Panc1 (cell line): ENCODE data around the gene ATP9A. TPM values are rescaled to one million over a fixed set of nuclear protein-coding genes. Genes with fewer than 3 reads are reported as not detected.

Experiments used
- ATAC-seq: fragments of 200-7000 bp; cut with Tn5 transposase; 2 replicates; pipeline ENCODE4 v1.9.1; 2020; ENCODE audit warnings: mild to moderate bottlenecking, moderate library complexity
- BruUV-seq: library from RNA; stranded (reverse); fragments of 400-500 nt; replicated peaks from 2 replicates; lab custom pipeline; 2021; lab: Mats Ljungman, UMichigan
- CTCF ChIA-PET: fragments of 300-600 bp; sonication (Branson Sonifier 250); formaldehyde crosslinking; loops from one replicate; lab custom pipeline; 2022; ENCODE audit warnings: antibody characterized with exemption; lab: Charles Lee
- POLR2A ChIA-PET: fragments of 300-600 bp; sonication (Branson Sonifier 250); formaldehyde crosslinking; loops from one replicate; lab custom pipeline; 2022; ENCODE audit warnings: antibody characterized with exemption; lab: Charles Lee
- DNase-seq: peaks from one replicate; pipeline ENCODE4 v3.0.0-alpha.2; 2010; ENCODE audit warnings: low read depth, low spot score
- H3K27ac ChIP-seq: 2 replicates; pipeline ENCODE4 v1.5.1; 2011; ENCODE audit warnings: mild to moderate bottlenecking, low read length, inconsistent platforms
- H3K27me3 ChIP-seq: fragments of 200-500 bp; sonication (Bioruptor generic); 2 replicates; pipeline ENCODE4 v1.6.0; 2014; ENCODE audit warnings: low read length, inconsistent platforms; ENCODE audit not compliant: control insufficient read depth, insufficient read depth
- H3K36me3 ChIP-seq: fragments of 200-500 bp; sonication (Bioruptor generic); 2 replicates; pipeline ENCODE4 v1.5.1; 2014; ENCODE audit warnings: inconsistent platforms, mild to moderate bottlenecking, low read length, moderate library complexity; ENCODE audit not compliant: control insufficient read depth, insufficient read depth
- H3K4me1 ChIP-seq: 2 replicates; pipeline ENCODE4 v1.5.1; 2011; ENCODE audit warnings: inconsistent platforms, mild to moderate bottlenecking, low read length, moderate library complexity; ENCODE audit not compliant: control insufficient read depth, insufficient read depth
- H3K4me3 ChIP-seq, 2 experiments: 2 replicates each; pipeline ENCODE4 v1.5.1; 2011 to 2012; ENCODE audit warnings: low read depth in 2 of 2, low read length in 2 of 2, mild to moderate bottlenecking in 2 of 2, inconsistent platforms in 1 of 2, moderate library complexity in 1 of 2
- H3K9me3 ChIP-seq: fragments of 200-500 bp; sonication (Bioruptor generic); 2 replicates; pipeline ENCODE4 v1.5.1; 2014; ENCODE audit warnings: low read depth, mild to moderate bottlenecking, inconsistent platforms, low read length, moderate library complexity; ENCODE audit not compliant: control insufficient read depth, insufficient read depth
- POLR2AphosphoS5 ChIP-seq: IDR thresholded peaks from 2 replicates; pipeline ENCODE4 v1.6.1; 2012; ENCODE audit warnings: mild to moderate bottlenecking, low read depth, low read length, moderate library complexity
- SIN3A ChIP-seq: IDR thresholded peaks from 2 replicates; pipeline ENCODE4 v1.6.1; 2012; ENCODE audit warnings: low read depth, mild to moderate bottlenecking, low read length, moderate library complexity, borderline replicate concordance; ENCODE audit not compliant: insufficient read depth
- TCF7L2 ChIP-seq: IDR thresholded peaks from 2 replicates; pipeline ENCODE4 v1.6.1; 2011; ENCODE audit warnings: mild to moderate bottlenecking, low read depth, low read length, inconsistent platforms
- in situ Hi-C: cut with HindIII; loops from 2 replicates; pipeline ENCODE4 v1.10.0; 2016; ENCODE audit warnings: low sequenced_read_pairs, low pct_unique_long_range_greater_than_20kb
- intact Hi-C: fragments of 100-400 bp; cut with micrococcal nuclease; formaldehyde crosslinking; loops from one replicate; pipeline ENCODE4 v1.10.0; 2022; ENCODE audit not compliant: unreplicated experiment
- total RNA-seq: library from RNA; stranded (reverse); gene quantifications from one replicate; pipeline ENCODE4 v1.2.1, GENCODE V29; 2021; ENCODE audit not compliant: unreplicated experiment
- TF ChIP-seq, protein P1 (sequence below): fragments of 450-650 bp; IDR thresholded peaks from 2 replicates; pipeline ENCODE4 v1.5.1; 2017; ENCODE audit warnings: mild to moderate bottlenecking
- TF ChIP-seq, protein P2 (sequence below), 2 experiments: IDR thresholded peaks; 2 replicates each; pipeline ENCODE4 v1.6.1; 2011 to 2012; ENCODE audit warnings: low read depth in 2 of 2, control low read depth in 1 of 2, low read length in 1 of 2, mild to moderate bottlenecking in 1 of 2, moderate library complexity in 1 of 2; ENCODE audit not compliant: insufficient read depth in 1 of 2

The ATP9A gene
- total RNA-seq, 1 experiment from 2014 or later, result 8.7 TPM

DNA sequence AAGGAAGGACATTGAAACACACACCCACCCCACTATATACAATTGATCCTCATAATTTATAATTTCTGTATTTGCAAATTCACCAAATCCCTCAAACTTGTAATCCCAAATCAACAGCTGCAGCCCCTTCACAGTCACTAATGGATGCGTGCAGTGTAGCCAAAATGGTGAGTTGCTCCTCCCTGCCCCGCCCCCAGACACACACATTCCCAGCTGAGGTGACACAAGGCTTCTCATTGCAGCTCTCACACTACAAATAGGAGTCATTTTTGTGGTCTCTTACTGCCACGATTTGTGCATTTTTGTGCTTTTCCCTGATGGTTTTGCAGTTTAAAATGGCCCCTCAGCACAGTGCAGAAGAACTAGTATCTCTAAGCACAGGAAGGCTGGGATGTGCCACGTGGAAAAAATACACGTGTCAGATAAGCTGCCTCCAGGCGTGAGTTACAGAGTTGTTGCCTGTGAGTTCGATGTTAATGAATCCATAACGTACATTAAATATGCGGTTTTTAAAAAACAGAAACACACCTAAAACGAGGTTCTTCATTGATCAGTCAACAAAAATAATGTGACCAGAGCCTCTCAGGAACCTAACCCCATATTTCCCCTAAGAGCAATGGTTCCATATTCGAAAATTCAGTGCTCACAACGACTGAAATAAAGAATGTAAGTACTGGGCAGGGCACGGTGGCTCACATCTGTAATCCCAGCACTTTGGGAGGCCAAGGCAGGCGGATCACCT lies 8.2 kb downstream of the ATP9A start:
- ATAC-seq (no peak), DNase-seq (no peak)
- in situ Hi-C loops (no loop called here), intact Hi-C loops (no loop called here)
- Histone ChIP-seq H3K27ac (no peak overlapping the region), H3K9me3 (no peaks in the 10 kb centered on the region), H3K36me3 (no peaks in the 10 kb centered on the region), H3K27me3 (no peaks in the 10 kb centered on the region), H3K4me3 (no peak overlapping the region), H3K4me1 (no peaks in the 10 kb centered on the region)
- TF ChIP-seq, protein P1, sequence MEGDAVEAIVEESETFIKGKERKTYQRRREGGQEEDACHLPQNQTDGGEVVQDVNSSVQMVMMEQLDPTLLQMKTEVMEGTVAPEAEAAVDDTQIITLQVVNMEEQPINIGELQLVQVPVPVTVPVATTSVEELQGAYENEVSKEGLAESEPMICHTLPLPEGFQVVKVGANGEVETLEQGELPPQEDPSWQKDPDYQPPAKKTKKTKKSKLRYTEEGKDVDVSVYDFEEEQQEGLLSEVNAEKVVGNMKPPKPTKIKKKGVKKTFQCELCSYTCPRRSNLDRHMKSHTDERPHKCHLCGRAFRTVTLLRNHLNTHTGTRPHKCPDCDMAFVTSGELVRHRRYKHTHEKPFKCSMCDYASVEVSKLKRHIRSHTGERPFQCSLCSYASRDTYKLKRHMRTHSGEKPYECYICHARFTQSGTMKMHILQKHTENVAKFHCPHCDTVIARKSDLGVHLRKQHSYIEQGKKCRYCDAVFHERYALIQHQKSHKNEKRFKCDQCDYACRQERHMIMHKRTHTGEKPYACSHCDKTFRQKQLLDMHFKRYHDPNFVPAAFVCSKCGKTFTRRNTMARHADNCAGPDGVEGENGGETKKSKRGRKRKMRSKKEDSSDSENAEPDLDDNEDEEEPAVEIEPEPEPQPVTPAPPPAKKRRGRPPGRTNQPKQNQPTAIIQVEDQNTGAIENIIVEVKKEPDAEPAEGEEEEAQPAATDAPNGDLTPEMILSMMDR, result no peak
- TF ChIP-seq, protein P2, sequence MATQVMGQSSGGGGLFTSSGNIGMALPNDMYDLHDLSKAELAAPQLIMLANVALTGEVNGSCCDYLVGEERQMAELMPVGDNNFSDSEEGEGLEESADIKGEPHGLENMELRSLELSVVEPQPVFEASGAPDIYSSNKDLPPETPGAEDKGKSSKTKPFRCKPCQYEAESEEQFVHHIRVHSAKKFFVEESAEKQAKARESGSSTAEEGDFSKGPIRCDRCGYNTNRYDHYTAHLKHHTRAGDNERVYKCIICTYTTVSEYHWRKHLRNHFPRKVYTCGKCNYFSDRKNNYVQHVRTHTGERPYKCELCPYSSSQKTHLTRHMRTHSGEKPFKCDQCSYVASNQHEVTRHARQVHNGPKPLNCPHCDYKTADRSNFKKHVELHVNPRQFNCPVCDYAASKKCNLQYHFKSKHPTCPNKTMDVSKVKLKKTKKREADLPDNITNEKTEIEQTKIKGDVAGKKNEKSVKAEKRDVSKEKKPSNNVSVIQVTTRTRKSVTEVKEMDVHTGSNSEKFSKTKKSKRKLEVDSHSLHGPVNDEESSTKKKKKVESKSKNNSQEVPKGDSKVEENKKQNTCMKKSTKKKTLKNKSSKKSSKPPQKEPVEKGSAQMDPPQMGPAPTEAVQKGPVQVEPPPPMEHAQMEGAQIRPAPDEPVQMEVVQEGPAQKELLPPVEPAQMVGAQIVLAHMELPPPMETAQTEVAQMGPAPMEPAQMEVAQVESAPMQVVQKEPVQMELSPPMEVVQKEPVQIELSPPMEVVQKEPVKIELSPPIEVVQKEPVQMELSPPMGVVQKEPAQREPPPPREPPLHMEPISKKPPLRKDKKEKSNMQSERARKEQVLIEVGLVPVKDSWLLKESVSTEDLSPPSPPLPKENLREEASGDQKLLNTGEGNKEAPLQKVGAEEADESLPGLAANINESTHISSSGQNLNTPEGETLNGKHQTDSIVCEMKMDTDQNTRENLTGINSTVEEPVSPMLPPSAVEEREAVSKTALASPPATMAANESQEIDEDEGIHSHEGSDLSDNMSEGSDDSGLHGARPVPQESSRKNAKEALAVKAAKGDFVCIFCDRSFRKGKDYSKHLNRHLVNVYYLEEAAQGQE (IDR thresholded peaks at IDR 0.05; ENCODE audit: insufficient read depth in 1 of 2, low read depth in 2 of 2, low read length in 1 of 2), result no peak
- TF ChIP-seq SIN3A (no peak), POLR2AphosphoS5 (no peak), TCF7L2 (no peak)
- ChIA-PET CTCF (no interaction called here), POLR2A (no interaction called here)
- no TSS peak for BruUV-seq

DNA sequence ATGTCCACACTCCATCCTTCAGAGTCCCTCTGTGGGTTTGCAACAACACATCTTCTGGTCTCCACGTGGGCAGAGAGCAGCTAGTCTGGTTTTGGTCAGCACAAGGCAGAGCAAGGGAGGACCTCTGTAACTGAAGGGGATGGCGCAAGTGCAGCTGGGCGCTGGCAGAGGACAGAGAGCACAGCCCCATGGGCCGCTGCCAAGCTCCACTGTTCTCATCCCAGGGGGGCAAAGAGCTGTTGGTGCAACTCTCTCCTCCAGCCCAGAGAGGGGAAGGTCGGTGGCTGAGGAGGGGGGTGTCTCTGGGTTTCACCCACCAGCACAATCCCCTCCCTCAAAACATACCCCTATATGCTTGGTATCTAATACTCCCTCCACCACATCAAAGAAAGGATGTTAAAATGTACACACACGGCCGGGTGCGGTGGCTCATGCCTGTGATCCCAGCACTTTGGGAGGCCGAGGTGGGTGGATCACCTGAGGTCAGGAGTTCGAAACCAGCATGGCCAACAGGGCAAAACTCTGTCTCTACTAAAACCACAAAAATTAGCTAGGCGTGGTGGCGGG lies 9.1 kb downstream of the ATP9A start:
- DNase-seq (no peak), ATAC-seq (no peak)
- in situ Hi-C loops, result no loop called here
- no peaks in the 10 kb centered on the region for H3K36me3 ChIP-seq
- no TSS peak for BruUV-seq
- TF ChIP-seq POLR2AphosphoS5 (no peak), TCF7L2 (no peak), SIN3A (no peak)
- TF ChIP-seq, protein P2 (IDR thresholded peaks at IDR 0.05; ENCODE audit: insufficient read depth in 1 of 2, low read depth in 2 of 2, low read length in 1 of 2), result no peak
- TF ChIP-seq, protein P1, result no peak
- no peaks in the 10 kb centered on the region for H3K9me3 ChIP-seq
- ChIA-PET CTCF (no interaction called here), POLR2A (interaction anchor here (0.6 kb wide), 1 partner anchor 21 kb away, joined by 3 read pairs; no protein-coding TSS in a partner anchor)
- no peaks in the 10 kb centered on the region for H3K4me1 ChIP-seq
- H3K27me3 ChIP-seq, result no peaks in the 10 kb centered on the region
- H3K4me3 ChIP-seq, result no peak overlapping the region
- H3K27ac ChIP-seq, result no peak overlapping the region
- intact Hi-C loops, result no loop called here
